ENCODE measurements around the gene CACNA1F.

Gene CACNA1F

DNA sequence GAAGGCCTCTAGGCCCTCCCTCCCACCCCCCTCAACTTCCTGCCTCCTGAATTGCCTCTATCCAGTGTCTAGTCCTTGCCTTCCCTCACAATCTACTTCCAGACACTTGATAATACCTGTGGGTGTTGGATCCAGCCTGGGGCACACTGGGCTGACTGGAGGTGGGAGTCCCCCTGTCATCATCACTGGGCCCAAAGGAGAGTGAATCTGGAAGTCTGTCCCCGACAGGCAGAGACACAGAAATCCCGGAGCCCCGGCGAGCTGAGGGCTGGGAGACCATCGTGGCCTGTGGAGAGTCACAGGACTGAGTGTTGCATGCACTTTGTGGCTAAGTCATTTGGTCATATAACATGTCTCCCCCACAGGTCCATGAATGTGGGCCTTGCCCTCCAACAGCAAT lies 24.7 kb downstream of the CACNA1F start:
- no peaks in the 10 kb centered on the region for H3K36me3 ChIP-seq (ENCODE audit: control insufficient read depth in 4 of 4, insufficient read depth in 4 of 4, low read length in 3 of 4)
- CTCF ChIA-PET = interaction anchor here (2.2 kb wide), 1 partner anchor 16 kb away, joined by 6 read pairs; no protein-coding TSS in a partner anchor
- H3K27ac ChIP-seq (ENCODE audit: insufficient read depth in 1 of 2, low read depth in 1 of 2, low read length in 2 of 2, poor library complexity in 1 of 2, severe bottlenecking in 2 of 2) = no peak overlapping the region
- WGBS (ENCODE audit: insufficient coverage) = 84% methylated on average over 5 of the region's 5 CpGs
- POLR2A ChIA-PET = no interaction called here
- no peak for DNase-seq
- peaks cover 0 to 4% (median 0%) of the 10 kb centered on the region in 5 experiments for H3K27me3 ChIP-seq (replicated peaks in 2 of 5; ENCODE audit: control insufficient read depth in 4 of 5, insufficient read depth in 5 of 5, low read length in 4 of 5)
- H3K9me3 ChIP-seq (ENCODE audit: control extremely low read depth in 1 of 5, control insufficient read depth in 4 of 5, insufficient read depth in 2 of 5, low read depth in 1 of 5, low read length in 4 of 5) = no peaks in the 10 kb centered on the region
- peaks cover 0 to 3% (median 1%) of the 10 kb centered on the region in 4 experiments for H3K4me1 ChIP-seq (ENCODE audit: control extremely low read depth in 1 of 4, control insufficient read depth in 4 of 4, insufficient read depth in 4 of 4, low read length in 3 of 4)
- no peak overlapping the region for H3K4me3 ChIP-seq (ENCODE audit: control insufficient read depth in 1 of 7, extremely low read depth in 1 of 7, insufficient read depth in 4 of 7, low read depth in 2 of 7, low read length in 6 of 7)

- Histone ChIP-seq H3K27me3 (replicated peaks in 2 of 5; ENCODE audit: control insufficient read depth in 4 of 5, insufficient read depth in 5 of 5, low read length in 4 of 5) (peaks cover 0 to 4% (median 0%) of the 10 kb centered on the region in 5 experiments), H3K36me3 (ENCODE audit: control insufficient read depth in 4 of 4, insufficient read depth in 4 of 4, low read length in 3 of 4) (no peaks in the 10 kb centered on the region), H3K9me3 (ENCODE audit: control extremely low read depth in 1 of 5, control insufficient read depth in 4 of 5, insufficient read depth in 2 of 5, low read depth in 1 of 5, low read length in 4 of 5) (no peaks in the 10 kb centered on the region), H3K27ac (ENCODE audit: insufficient read depth in 1 of 2, low read depth in 1 of 2, low read length in 2 of 2, poor library complexity in 1 of 2, severe bottlenecking in 2 of 2) (no peak overlapping the region), H3K4me1 (ENCODE audit: control extremely low read depth in 1 of 4, control insufficient read depth in 4 of 4, insufficient read depth in 4 of 4, low read length in 3 of 4) (peaks cover 0 to 3% (median 1%) of the 10 kb centered on the region in 4 experiments), H3K4me3 (ENCODE audit: control insufficient read depth in 1 of 7, extremely low read depth in 1 of 7, insufficient read depth in 4 of 7, low read depth in 2 of 7, low read length in 6 of 7) (no peak overlapping the region)
- 81% methylated on average over 7 of the region's 8 CpGs for WGBS (ENCODE audit: insufficient coverage)
- POLR2A ChIA-PET = no interaction called here
- no peak for DNase-seq
- CTCF ChIA-PET = no interaction called here
Measured at GRCh38 chrX:49206543-49206942, 26.6 kb downstream of the CACNA1F start.

DNA sequence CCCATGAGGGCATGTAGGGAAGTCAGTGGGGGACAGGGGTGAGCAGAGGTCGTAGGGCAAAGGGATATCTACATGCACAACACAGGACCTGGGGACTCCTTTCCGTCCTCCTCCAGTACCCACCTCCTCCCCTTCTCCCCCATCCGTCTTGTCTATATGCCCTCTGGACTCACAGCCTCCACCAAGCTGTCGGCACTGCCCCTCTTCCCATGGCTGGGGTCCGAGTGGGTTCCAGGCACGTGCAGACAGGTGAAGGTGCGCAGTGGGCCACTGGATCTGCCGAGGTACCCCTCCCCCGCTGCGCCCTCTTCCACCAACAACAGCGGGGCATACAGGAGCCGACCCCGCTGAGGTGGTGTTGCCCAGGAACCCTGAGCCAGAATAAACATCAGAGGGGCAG lies 27.7 kb downstream of the CACNA1F start:
- Histone ChIP-seq H3K27me3 (replicated peaks in 2 of 5; ENCODE audit: control insufficient read depth in 4 of 5, insufficient read depth in 5 of 5, low read length in 4 of 5) (peaks cover 0 to 4% (median 0%) of the 10 kb centered on the region in 5 experiments), H3K4me1 (ENCODE audit: control extremely low read depth in 1 of 4, control insufficient read depth in 4 of 4, insufficient read depth in 4 of 4, low read length in 3 of 4) (peaks cover 0 to 6% (median 2%) of the 10 kb centered on the region in 4 experiments), H3K4me3 (ENCODE audit: control insufficient read depth in 1 of 7, extremely low read depth in 1 of 7, insufficient read depth in 4 of 7, low read depth in 2 of 7, low read length in 6 of 7) (no peak overlapping the region), H3K27ac (ENCODE audit: insufficient read depth in 1 of 2, low read depth in 1 of 2, low read length in 2 of 2, poor library complexity in 1 of 2, severe bottlenecking in 2 of 2) (no peak overlapping the region), H3K36me3 (ENCODE audit: control insufficient read depth in 4 of 4, insufficient read depth in 4 of 4, low read length in 3 of 4) (no peaks in the 10 kb centered on the region), H3K9me3 (ENCODE audit: control extremely low read depth in 1 of 5, control insufficient read depth in 4 of 5, insufficient read depth in 2 of 5, low read depth in 1 of 5, low read length in 4 of 5) (no peaks in the 10 kb centered on the region)
- WGBS (ENCODE audit: insufficient coverage) = 93% methylated on average over 9 of the region's 13 CpGs
- CTCF ChIA-PET = no interaction called here
- POLR2A ChIA-PET = no interaction called here
- DNase-seq = no peak

GRCh38 chrX:49204709-49205108 lies 28.4 kb downstream of the CACNA1F start:
- no peaks in the 10 kb centered on the region for H3K36me3 ChIP-seq (ENCODE audit: control insufficient read depth in 4 of 4, insufficient read depth in 4 of 4, low read length in 3 of 4)
- H3K4me3 ChIP-seq (ENCODE audit: control insufficient read depth in 1 of 7, extremely low read depth in 1 of 7, insufficient read depth in 4 of 7, low read depth in 2 of 7, low read length in 6 of 7) = no peak overlapping the region
- POLR2A ChIA-PET = no interaction called here
- H3K27ac ChIP-seq (ENCODE audit: insufficient read depth in 1 of 2, low read depth in 1 of 2, low read length in 2 of 2, poor library complexity in 1 of 2, severe bottlenecking in 2 of 2) = no peak overlapping the region
- no peak for DNase-seq
- H3K9me3 ChIP-seq (ENCODE audit: control extremely low read depth in 1 of 5, control insufficient read depth in 4 of 5, insufficient read depth in 2 of 5, low read depth in 1 of 5, low read length in 4 of 5) = no peaks in the 10 kb centered on the region
- peaks cover 0 to 8% (median 4%) of the 10 kb centered on the region in 4 experiments for H3K4me1 ChIP-seq (ENCODE audit: control extremely low read depth in 1 of 4, control insufficient read depth in 4 of 4, insufficient read depth in 4 of 4, low read length in 3 of 4)
- WGBS (ENCODE audit: insufficient coverage) = 76% methylated on average over 2 of the region's 4 CpGs
- H3K27me3 ChIP-seq (replicated peaks in 2 of 5; ENCODE audit: control insufficient read depth in 4 of 5, insufficient read depth in 5 of 5, low read length in 4 of 5) = peaks cover 0 to 4% (median 0%) of the 10 kb centered on the region in 5 experiments
- CTCF ChIA-PET = no interaction called here

- whole genome bisulfite sequencing (ENCODE audit: insufficient coverage) = 84% methylated on average over 6 of the region's 6 CpGs
- H3K9me3 ChIP-seq (ENCODE audit: control extremely low read depth in 1 of 5, control insufficient read depth in 4 of 5, insufficient read depth in 2 of 5, low read depth in 1 of 5, low read length in 4 of 5) = no peaks in the 10 kb centered on the region
- no peaks in the 10 kb centered on the region for H3K36me3 ChIP-seq (ENCODE audit: control insufficient read depth in 4 of 4, insufficient read depth in 4 of 4, low read length in 3 of 4)
- ChIA-PET CTCF (no interaction called here), POLR2A (no interaction called here)
- peaks cover 0 to 8% (median 0%) of the 10 kb centered on the region in 5 experiments for H3K27me3 ChIP-seq (replicated peaks in 2 of 5; ENCODE audit: control insufficient read depth in 4 of 5, insufficient read depth in 5 of 5, low read length in 4 of 5)
- DNase-seq = no peak
- H3K4me3 ChIP-seq (ENCODE audit: control insufficient read depth in 1 of 7, extremely low read depth in 1 of 7, insufficient read depth in 4 of 7, low read depth in 2 of 7, low read length in 6 of 7) = no peak overlapping the region
- peaks cover 0 to 11% (median 8%) of the 10 kb centered on the region in 4 experiments for H3K4me1 ChIP-seq (ENCODE audit: control extremely low read depth in 1 of 4, control insufficient read depth in 4 of 4, insufficient read depth in 4 of 4, low read length in 3 of 4)
- no peak overlapping the region for H3K27ac ChIP-seq (ENCODE audit: insufficient read depth in 1 of 2, low read depth in 1 of 2, low read length in 2 of 2, poor library complexity in 1 of 2, severe bottlenecking in 2 of 2)
Measured at GRCh38 chrX:49204017-49204416, 29.1 kb downstream of the CACNA1F start.

DNA sequence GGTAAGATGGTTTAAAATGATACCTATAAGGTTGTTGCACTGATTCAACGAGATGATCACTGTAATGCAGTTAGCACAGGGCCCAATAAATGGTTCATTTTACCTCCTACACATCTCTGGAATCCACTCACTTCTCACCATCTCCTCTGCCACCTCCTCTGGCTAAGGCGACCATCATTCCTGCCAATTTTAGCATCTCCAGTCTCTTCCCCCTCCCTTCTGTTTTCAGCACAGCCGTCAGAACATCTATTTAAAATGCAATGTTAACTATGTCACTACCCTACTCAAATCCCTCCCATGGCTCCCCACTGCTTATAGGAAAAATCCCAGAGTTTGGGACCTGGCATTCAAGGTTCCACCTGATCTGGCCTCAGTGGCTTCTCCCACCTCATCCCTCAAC lies 29.6 kb downstream of the CACNA1F start:
- CTCF ChIA-PET = no interaction called here

GRCh38 chrX:49202022-49202421 lies 31.1 kb downstream of the CACNA1F start:
- H3K36me3 ChIP-seq (ENCODE audit: control insufficient read depth in 4 of 4, insufficient read depth in 4 of 4, low read length in 3 of 4) = no peaks in the 10 kb centered on the region
- DNase-seq = no peak
- CTCF ChIA-PET = no interaction called here
- POLR2A ChIA-PET = no interaction called here
- H3K9me3 ChIP-seq (ENCODE audit: control extremely low read depth in 1 of 5, control insufficient read depth in 4 of 5, insufficient read depth in 2 of 5, low read depth in 1 of 5, low read length in 4 of 5) = no peaks in the 10 kb centered on the region
- H3K27me3 ChIP-seq (replicated peaks in 2 of 5; ENCODE audit: control insufficient read depth in 4 of 5, insufficient read depth in 5 of 5, low read length in 4 of 5) = peaks cover 0 to 19% (median 0%) of the 10 kb centered on the region in 5 experiments
- no peak overlapping the region for H3K27ac ChIP-seq (ENCODE audit: insufficient read depth in 1 of 2, low read depth in 1 of 2, low read length in 2 of 2, poor library complexity in 1 of 2, severe bottlenecking in 2 of 2)
- H3K4me3 ChIP-seq (ENCODE audit: control insufficient read depth in 1 of 7, extremely low read depth in 1 of 7, insufficient read depth in 4 of 7, low read depth in 2 of 7, low read length in 6 of 7) = no peak overlapping the region
- peaks cover 0 to 11% (median 8%) of the 10 kb centered on the region in 4 experiments for H3K4me1 ChIP-seq (ENCODE audit: control extremely low read depth in 1 of 4, control insufficient read depth in 4 of 4, insufficient read depth in 4 of 4, low read length in 3 of 4)
- WGBS (ENCODE audit: insufficient coverage) = 93% methylated on average over 2 of the region's 2 CpGs

More for the DNA sequence above, 29.6 kb downstream of the CACNA1F start:
- Histone ChIP-seq H3K27me3 (replicated peaks in 2 of 5; ENCODE audit: control insufficient read depth in 4 of 5, insufficient read depth in 5 of 5, low read length in 4 of 5) (peaks cover 0 to 13% (median 0%) of the 10 kb centered on the region in 5 experiments), H3K36me3 (ENCODE audit: control insufficient read depth in 4 of 4, insufficient read depth in 4 of 4, low read length in 3 of 4) (no peaks in the 10 kb centered on the region), H3K9me3 (ENCODE audit: control extremely low read depth in 1 of 5, control insufficient read depth in 4 of 5, insufficient read depth in 2 of 5, low read depth in 1 of 5, low read length in 4 of 5) (no peaks in the 10 kb centered on the region), H3K27ac (ENCODE audit: insufficient read depth in 1 of 2, low read depth in 1 of 2, low read length in 2 of 2, poor library complexity in 1 of 2, severe bottlenecking in 2 of 2) (no peak overlapping the region), H3K4me3 (ENCODE audit: control insufficient read depth in 1 of 7, extremely low read depth in 1 of 7, insufficient read depth in 4 of 7, low read depth in 2 of 7, low read length in 6 of 7) (no peak overlapping the region), H3K4me1 (ENCODE audit: control extremely low read depth in 1 of 4, control insufficient read depth in 4 of 4, insufficient read depth in 4 of 4, low read length in 3 of 4) (peaks cover 0 to 11% (median 8%) of the 10 kb centered on the region in 4 experiments)
- POLR2A ChIA-PET = no interaction called here
- DNase-seq = no peak
- 66% methylated on average over 3 of the region's 3 CpGs for WGBS (ENCODE audit: insufficient coverage)

All from common myeloid progenitor, CD34-positive (primary cell).